NCI-H2029 treated with DMSO at 0.1 percent for 48 hours (cell line): ENCODE results near the gene POLH.
A peak's percentile ranks its signal among the peaks of the same experiment; 100 is the strongest.
"Not testable (repeated sequence)": the region's sequence is repeated elsewhere in the genome, so short reads cannot be mapped to it uniquely, and the experiment has no call there.

Experiments
- DNase-seq: peaks from one replicate; lab custom pipeline; 2025; lab: John Stamatoyannopoulos, UW

Gene POLH

DNA sequence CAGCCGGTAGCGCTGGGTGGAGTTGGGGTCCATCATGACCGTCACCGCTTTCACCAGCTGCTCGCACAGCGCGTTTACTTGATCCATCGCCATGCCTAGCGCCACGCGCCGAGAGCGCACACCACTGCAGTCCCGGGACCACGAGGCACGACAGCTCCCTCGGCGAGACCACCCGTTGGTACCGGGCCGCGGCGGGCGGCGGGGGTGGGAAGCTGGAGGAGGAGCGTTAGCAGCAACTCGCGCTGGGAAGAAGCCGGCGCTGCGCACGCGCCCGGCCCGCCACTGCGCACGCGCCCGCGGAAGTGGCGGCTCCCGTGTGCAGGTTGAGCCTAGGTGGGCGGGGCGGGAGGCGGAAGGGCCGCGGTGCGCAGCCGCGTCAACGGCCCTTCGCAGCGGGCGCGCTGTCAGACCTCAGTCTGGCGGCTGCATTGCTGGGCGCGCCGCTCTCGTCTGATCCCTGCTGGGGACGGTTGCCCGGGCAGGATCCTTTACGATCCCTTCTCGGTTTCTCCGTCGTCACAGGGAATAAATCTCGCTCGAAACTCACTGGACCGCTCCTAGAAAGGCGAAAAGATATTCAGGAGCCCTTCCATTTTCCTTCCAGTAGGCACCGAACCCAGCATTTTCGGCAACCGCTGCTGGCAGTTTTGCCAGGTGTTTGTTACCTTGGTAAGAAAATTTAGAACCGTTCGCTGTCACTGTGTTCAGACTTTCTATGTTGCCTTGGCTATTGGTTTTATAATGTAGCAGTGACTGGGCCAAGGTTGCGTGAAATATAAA lies at the start of gene POLH, which contains the start of gene XPO5:
Gene POLH, plus strand, starts transcription at position 414 of the 780 bp plus-strand sequence. CDS start 6,135 bp downstream, outside the sequence.
Gene XPO5, minus strand, starts transcription at position 267 of the 780 bp plus-strand sequence. Its CDS starts 174 bp downstream, at position 93.
- peak; percentile 78 for DNase-seq

- no peak for DNase-seq
These were observed 43.8 kb upstream of the POLH start for GRCh38 chr6:43532201-43532600.

- DNase-seq = not testable (repeated sequence)
These were observed 37.0 kb upstream of the POLH start for GRCh38 chr6:43538986-43539385.

- not testable (repeated sequence) for DNase-seq
These were observed 36.6 kb upstream of the POLH start for GRCh38 chr6:43539409-43539808.

GRCh38 chr6:43540507-43540906 lies 35.5 kb upstream of the POLH start:
- no peak for DNase-seq

- DNase-seq = no peak
These were observed 34.1 kb upstream of the POLH start for GRCh38 chr6:43541774-43542471.

GRCh38 chr6:43544461-43544860 lies 31.5 kb upstream of the POLH start:
- no peak for DNase-seq

- DNase-seq = no peak
These were observed 28.8 kb upstream of the POLH start for GRCh38 chr6:43547222-43547621.

GRCh38 chr6:43557620-43558019 lies 18.4 kb upstream of the POLH start:
- DNase-seq = not testable (repeated sequence)

DNA sequence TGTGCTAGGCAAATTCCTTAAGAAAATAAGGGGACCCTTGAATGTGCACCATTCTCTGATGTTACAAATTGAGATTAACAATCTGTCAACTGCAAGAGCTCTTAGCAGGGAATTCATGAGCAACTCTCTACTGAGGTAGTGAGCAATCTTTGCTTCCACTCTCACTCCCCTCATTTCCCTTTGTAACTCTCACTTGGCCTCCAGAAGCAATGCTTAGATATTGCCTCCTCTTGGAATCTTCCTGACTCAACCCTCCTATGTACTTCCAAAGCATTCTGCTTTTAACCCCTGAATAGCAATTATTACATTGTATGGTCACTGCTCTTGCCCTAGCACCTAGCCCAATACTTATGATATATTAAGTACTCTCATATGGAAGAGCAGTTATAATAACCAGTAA lies 16.7 kb upstream of the POLH start:
- DNase-seq = no peak

GRCh38 chr6:43570876-43571441 lies 5.0 kb upstream of the POLH start:
- no peak for DNase-seq

GRCh38 chr6:43572015-43572414 lies 4.0 kb upstream of the POLH start:
- DNase-seq = no peak

DNA sequence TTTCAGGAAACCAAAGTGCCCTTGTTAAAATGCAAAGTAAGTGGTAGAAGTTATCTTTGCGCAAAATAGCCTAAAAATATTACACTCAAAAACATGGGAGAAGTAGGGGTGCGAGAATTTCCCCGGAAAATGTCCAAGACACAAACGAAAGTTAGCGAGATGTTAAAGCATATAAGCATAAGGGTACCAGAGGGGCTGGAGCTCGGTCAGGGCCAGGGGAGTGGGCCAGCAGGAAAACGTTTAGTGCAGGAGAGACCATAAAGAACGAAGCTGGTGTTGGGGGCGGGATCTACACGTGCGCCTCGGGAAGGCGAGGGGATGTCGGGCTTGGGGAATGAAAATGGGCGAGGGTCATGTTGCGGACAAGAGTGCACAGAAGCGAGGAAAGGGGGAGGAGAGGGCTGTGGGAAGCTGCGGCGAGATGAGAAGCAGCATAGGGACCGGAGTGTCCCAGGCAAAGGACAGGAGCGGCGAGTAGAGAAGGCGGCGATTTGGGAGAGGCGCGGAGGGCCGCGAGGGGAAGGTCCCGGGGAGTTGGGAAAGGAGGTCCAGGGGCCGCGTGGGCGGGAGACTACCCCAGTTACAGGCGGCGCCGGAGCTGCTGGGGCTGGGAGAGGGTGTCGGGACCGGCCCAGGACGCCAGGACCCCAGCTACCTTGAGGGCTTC lies 747 bp upstream of the POLH start:
- DNase-seq = no peak

- DNase-seq = no peak
These were observed 2.8 kb downstream of the POLH start for GRCh38 chr6:43578748-43579147.

DNA sequence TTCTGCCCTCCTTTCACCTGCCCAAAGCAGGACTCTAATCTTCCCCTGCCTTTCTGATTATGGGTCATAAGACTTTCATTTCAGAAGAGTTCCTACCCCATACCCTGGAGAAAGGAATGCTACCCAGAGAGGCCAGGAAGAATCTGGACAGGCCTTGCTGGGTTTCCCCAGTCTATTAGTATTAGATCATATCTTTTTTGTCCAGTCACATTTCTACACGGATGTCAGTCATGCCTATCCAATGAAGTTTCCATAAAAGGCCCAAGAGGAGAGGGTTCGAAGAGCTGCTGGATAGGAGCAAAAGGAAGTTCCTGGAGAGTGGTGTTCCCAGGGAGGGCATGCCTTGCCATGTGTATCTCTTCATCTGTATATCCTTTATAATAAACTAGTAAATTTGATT lies 3.2 kb downstream of the POLH start:
- no peak for DNase-seq

DNA sequence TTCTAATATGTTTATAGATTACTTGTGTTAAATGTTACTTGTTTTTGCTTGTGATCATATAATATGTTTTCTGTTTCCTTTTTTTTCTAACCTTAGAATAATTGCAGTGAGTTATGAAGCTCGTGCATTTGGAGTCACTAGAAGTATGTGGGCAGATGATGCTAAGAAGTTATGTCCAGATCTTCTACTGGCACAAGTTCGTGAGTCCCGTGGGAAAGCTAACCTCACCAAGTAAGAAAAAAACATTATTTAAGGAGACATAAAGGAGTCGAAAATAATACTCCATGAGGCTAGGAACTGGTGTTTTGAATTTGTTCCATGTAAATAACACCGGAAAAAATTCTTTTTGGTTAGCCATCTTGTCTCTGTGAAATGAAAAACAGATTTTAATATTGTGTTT lies 6.9 kb downstream of the POLH start:
- no peak for DNase-seq

DNA sequence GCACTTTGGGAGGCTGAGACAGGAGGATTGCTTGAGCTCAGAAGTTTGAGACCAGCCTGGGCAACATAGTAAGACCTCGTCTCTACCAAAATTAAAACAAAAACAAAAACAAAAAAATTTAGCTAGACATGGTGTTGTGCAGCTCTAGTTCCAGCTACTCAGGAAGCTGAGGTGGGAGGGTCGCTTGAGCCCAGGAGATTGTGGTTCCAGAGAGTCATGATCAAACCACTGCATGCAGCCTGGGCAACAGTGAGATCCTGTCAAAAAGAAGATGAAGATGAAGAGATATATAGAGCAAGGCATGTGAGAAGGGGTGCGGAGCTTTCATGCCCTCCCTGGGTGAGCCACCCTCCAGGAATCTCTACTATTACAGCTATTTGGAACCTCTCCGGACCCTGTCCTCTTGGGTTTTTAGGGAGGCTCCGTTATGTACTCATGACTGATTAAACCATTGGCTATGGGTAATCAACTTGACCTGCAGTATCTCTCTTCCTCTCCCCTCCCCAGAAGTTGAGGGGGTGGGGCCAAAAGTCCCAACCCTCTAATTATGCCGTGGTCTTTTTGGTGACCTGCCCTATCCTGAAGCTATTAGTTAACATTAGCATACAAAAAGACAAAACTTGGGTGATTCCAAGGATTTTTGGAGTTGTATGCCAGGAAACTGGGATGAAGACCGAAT lies 9.0 kb downstream of the POLH start:
- no peak for DNase-seq

GRCh38 chr6:43588194-43588593 lies 12.2 kb downstream of the POLH start:
- DNase-seq = no peak

- not testable (repeated sequence) for DNase-seq
These were observed 13.6 kb downstream of the POLH start for GRCh38 chr6:43589564-43589963.

GRCh38 chr6:43593938-43594337 lies 18.0 kb downstream of the POLH start:
- DNase-seq = no peak

- DNase-seq = no peak
These were observed 24.6 kb downstream of the POLH start for GRCh38 chr6:43600595-43600994.

- no peak for DNase-seq
These were observed 28.2 kb downstream of the POLH start for GRCh38 chr6:43604174-43604573.
